Astrocyte (in vitro differentiated cells and primary cell): ENCODE data around the gene MGMT. TPM values are rescaled to one million over a fixed set of nuclear protein-coding genes. Genes with fewer than 3 reads are reported as not detected.

Experiments
- DNase-seq: peaks from one replicate; pipeline ENCODE4 v3.0.0-alpha.2; 2010; ENCODE audit warnings: low read depth
- FAIRE-seq: peaks from 2 replicates; lab custom pipeline; 2011; peaks lifted over from hg19 to GRCh38; lab: Jason Lieb, UNC
- H2AFZ ChIP-seq: 2 replicates; pipeline ENCODE4 v1.6.0; 2012; ENCODE audit warnings: low read depth, low read length, inconsistent platforms
- H3K27ac ChIP-seq: 2 replicates; pipeline ENCODE4 v1.5.1; 2011; ENCODE audit warnings: low read depth, low read length, inconsistent platforms
- H3K27me3 ChIP-seq: 2 replicates; pipeline ENCODE4 v1.6.0; 2011; ENCODE audit warnings: low read length, inconsistent platforms; ENCODE audit not compliant: insufficient read depth
- H3K36me3 ChIP-seq: 2 replicates; pipeline ENCODE4 v1.5.1; 2011; ENCODE audit warnings: low read length, inconsistent platforms; ENCODE audit not compliant: insufficient read depth
- H3K4me1 ChIP-seq: 2 replicates; pipeline ENCODE4 v1.5.1; 2011; ENCODE audit warnings: low read length, inconsistent platforms; ENCODE audit not compliant: insufficient read depth
- H3K4me2 ChIP-seq: 2 replicates; pipeline ENCODE4 v1.6.0; 2012; ENCODE audit warnings: low read length, inconsistent platforms
- H3K4me3 ChIP-seq: 2 replicates; pipeline ENCODE4 v1.5.1; 2011; ENCODE audit warnings: low read depth, mild to moderate bottlenecking, low read length, inconsistent platforms; ENCODE audit not compliant: insufficient read depth
- H3K79me2 ChIP-seq: 2 replicates; pipeline ENCODE4 v1.6.0; 2012; ENCODE audit warnings: mild to moderate bottlenecking, low read length, inconsistent platforms; ENCODE audit not compliant: insufficient read depth
- H3K9ac ChIP-seq: 2 replicates; pipeline ENCODE4 v1.6.0; 2012; ENCODE audit warnings: mild to moderate bottlenecking, low read length, inconsistent platforms
- H3K9me3 ChIP-seq: 2 replicates; pipeline ENCODE4 v1.5.1; 2012; ENCODE audit warnings: low read depth, mild to moderate bottlenecking, low read length, inconsistent platforms; ENCODE audit not compliant: insufficient read depth
- H4K20me1 ChIP-seq: 2 replicates; pipeline ENCODE4 v1.6.0; 2012; ENCODE audit warnings: low read length, inconsistent platforms; ENCODE audit not compliant: insufficient read depth
- H3K27ac Mint-ChIP-seq: one replicate; pipeline ENCODE4 v1.8.0; 2021; ENCODE audit warnings: mild to moderate bottlenecking, mixed read lengths; ENCODE audit not compliant: unreplicated experiment
- H3K27me3 Mint-ChIP-seq: one replicate; pipeline ENCODE4 v1.8.0; 2021; ENCODE audit warnings: low read depth, mixed read lengths; ENCODE audit not compliant: unreplicated experiment
- H3K36me3 Mint-ChIP-seq: one replicate; pipeline ENCODE4 v1.8.0; 2021; ENCODE audit warnings: low read depth, mixed read lengths; ENCODE audit not compliant: unreplicated experiment
- H3K4me1 Mint-ChIP-seq: one replicate; pipeline ENCODE4 v1.8.0; 2021; ENCODE audit warnings: low read depth, mixed read lengths; ENCODE audit not compliant: unreplicated experiment
- H3K4me3 Mint-ChIP-seq: one replicate; pipeline ENCODE4 v1.8.0; 2021; ENCODE audit warnings: mild to moderate bottlenecking, moderate library complexity, mixed read lengths; ENCODE audit not compliant: unreplicated experiment
- H3K9me3 Mint-ChIP-seq: one replicate; pipeline ENCODE4 v1.8.0; 2021; ENCODE audit warnings: mild to moderate bottlenecking, mixed read lengths; ENCODE audit not compliant: unreplicated experiment
- CTCF ChIP-seq: IDR thresholded peaks from 2 replicates; pipeline ENCODE4 v1.5.1; 2011; ENCODE audit warnings: low read depth, mild to moderate bottlenecking, inconsistent platforms, low read length, moderate library complexity; ENCODE audit not compliant: insufficient read depth
- EZH2 ChIP-seq: IDR thresholded peaks from 2 replicates; pipeline ENCODE4 v1.6.1; 2012; ENCODE audit warnings: mild to moderate bottlenecking, low read length, inconsistent platforms; ENCODE audit not compliant: insufficient read depth
- total RNA-seq: library from RNA; stranded (reverse); gene quantifications from 2 replicates; pipeline ENCODE4 v1.2.1, GENCODE V29; 2021

MGMT gene
- total RNA-seq, 1 donor from 2014 or later, result 9.5 TPM

GRCh38 chr10:129522041-129522585 is 55.1 kb downstream of the MGMT start:
- FAIRE-seq (no peak), DNase-seq (no peak)
- Histone ChIP-seq H4K20me1 (peaks cover 21% of the 10 kb centered on the region), H3K4me2 (no peak overlapping the region), H3K9ac (no peak overlapping the region), H3K4me3 (no peak overlapping the region), H3K9me3 (no peaks in the 10 kb centered on the region), H3K27me3 (no peaks in the 10 kb centered on the region), H2AFZ (no peak overlapping the region), H3K27ac (no peak overlapping the region), H3K4me1 (peaks cover 7% of the 10 kb centered on the region), H3K36me3 (no peaks in the 10 kb centered on the region), H3K79me2 (no peaks in the 10 kb centered on the region)
- H3K4me1 Mint-ChIP-seq, result peaks cover 5% of the 10 kb centered on the region
- peaks cover 3% of the 10 kb centered on the region for H3K36me3 Mint-ChIP-seq
- H3K27ac Mint-ChIP-seq, result no peak overlapping the region
- H3K9me3 Mint-ChIP-seq, result peaks cover 2% of the 10 kb centered on the region
- H3K27me3 Mint-ChIP-seq, result no peaks in the 10 kb centered on the region
- TF ChIP-seq EZH2 (no peak), CTCF (no peak)
- H3K4me3 Mint-ChIP-seq, result no peak overlapping the region

- no peak overlapping the region for H3K27ac Mint-ChIP-seq
- H3K4me1 Mint-ChIP-seq, result peaks cover 5% of the 10 kb centered on the region
Measured at GRCh38 chr10:129523031-129523722, 56.1 kb downstream of the MGMT start.

More at GRCh38 chr10:129523031-129523722, 56.1 kb downstream of the MGMT start:
- H3K4me3 ChIP-seq, result no peak overlapping the region
- H3K9ac ChIP-seq, result no peak overlapping the region
- H3K9me3 Mint-ChIP-seq, result no peaks in the 10 kb centered on the region
- no peak overlapping the region for H3K4me2 ChIP-seq
- TF ChIP-seq EZH2 (no peak), CTCF (no peak)
- H2AFZ ChIP-seq, result no peak overlapping the region
- H3K79me2 ChIP-seq, result no peaks in the 10 kb centered on the region
- no peaks in the 10 kb centered on the region for H3K27me3 ChIP-seq
- H4K20me1 ChIP-seq, result peaks cover 32% of the 10 kb centered on the region
- FAIRE-seq (no peak), DNase-seq (no peak)
- H3K27me3 Mint-ChIP-seq, result no peaks in the 10 kb centered on the region
- no peaks in the 10 kb centered on the region for H3K9me3 ChIP-seq
- no peak overlapping the region for H3K4me3 Mint-ChIP-seq
- H3K4me1 ChIP-seq, result peaks cover 7% of the 10 kb centered on the region
- no peak overlapping the region for H3K27ac ChIP-seq
- no peaks in the 10 kb centered on the region for H3K36me3 ChIP-seq
- peaks cover 7% of the 10 kb centered on the region for H3K36me3 Mint-ChIP-seq
